ENCODE results near the gene PIH1D2. TPM values are rescaled to one million over a fixed set of nuclear protein-coding genes. Genes with fewer than 3 reads are reported as not detected.
A peak's percentile ranks its signal among the peaks of the same experiment; 100 is the strongest.

Gene PIH1D2
- total RNA-seq, 1 experiment from 2014 or later, result 1.6 TPM

DNA sequence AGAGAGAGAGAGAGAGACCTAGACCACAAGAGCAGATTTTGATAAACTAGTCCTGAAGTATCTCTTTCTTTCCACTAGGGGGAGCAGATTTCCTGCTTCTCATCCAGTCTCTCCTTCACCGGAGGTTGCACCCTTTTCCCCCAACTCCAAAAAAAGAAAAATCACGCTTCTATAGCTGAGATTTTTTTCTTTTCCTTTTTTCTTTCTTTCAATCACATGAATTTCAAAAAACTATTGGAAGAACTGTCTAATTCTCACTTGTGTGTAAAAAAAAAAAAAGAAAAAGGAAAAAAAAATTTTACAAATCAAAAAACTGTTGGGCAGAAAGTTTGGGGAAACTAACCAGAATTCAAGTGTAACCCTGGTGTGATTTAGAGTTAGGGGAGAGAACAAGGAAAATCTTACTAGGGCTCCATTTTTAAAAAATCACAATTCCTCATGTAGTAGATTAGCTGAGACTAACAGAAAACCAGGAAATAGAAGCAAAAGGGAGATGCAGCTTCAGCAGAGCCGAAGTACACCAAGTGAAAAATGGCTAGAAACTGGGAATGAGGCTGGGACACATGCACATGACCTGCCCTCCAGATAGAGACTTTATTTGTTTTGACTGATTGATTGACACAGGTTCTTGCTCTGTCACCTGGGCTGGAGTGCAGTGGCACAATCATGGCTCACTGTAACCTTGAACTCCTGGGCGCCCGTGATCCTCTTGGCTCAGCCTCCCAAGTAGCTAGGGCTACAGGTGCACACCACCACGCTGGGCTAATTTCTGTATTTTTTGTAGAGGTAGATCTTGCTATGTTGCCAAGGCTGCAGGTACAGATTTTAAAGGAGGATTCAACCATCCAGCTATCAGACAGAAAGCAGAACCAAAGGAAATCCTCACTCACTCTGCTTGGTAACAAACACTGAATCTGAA, 40.0 kb upstream of the PIH1D2 start:
- H3K27ac ChIP-seq (ENCODE audit: low read depth, low read length), result no peak overlapping the region; the same call in 1 of the 2 replicates
- BruUV-seq (replicated peaks), result no TSS peak
- no peaks in the 10 kb centered on the region for H4K20me1 ChIP-seq (ENCODE audit: insufficient read depth)
- ChIA-PET RAD21 (ENCODE audit: low non-redundant PET in 1 of 2, low total read pairs in 2 of 2, uncharacterized antibody in 2 of 2, unreplicated experiment in 2 of 2) (interaction anchor here (0.7 to 2.5 kb wide), 2 partner anchors 62 to 182 kb away, joined by 5 to 11 read pairs; partner anchors contain the start of gene BCO2 (in 1 of the 2)), CTCF (interaction anchor here (0.6 to 3.7 kb wide), 13 partner anchors 8 to 237 kb away, joined by 3 to 20 read pairs (median 6); partner anchors contain the start of genes BCO2, SDHD and TIMM8B), POLR2A (no interaction called here)
- H3K4me1 ChIP-seq (ENCODE audit: control insufficient read depth in 1 of 2, insufficient read depth in 2 of 2, low read length in 2 of 2), result peaks cover 21 to 33% of the 10 kb centered on the region in 2 experiments
- H2AFZ ChIP-seq (ENCODE audit: low read depth, low read length, poor library complexity, severe bottlenecking), result peak overlapping the region; percentile 46
- H3K9me2 ChIP-seq (ENCODE audit: insufficient read depth), result no peaks in the 10 kb centered on the region
- peak; percentile 49 for DNase-seq (ENCODE audit: low read depth, low spot score)
- intact Hi-C loops (cut with micrococcal nuclease), result loop anchor here (1.0 kb wide), 2 partner anchors 62 to 167 kb away; partner anchors contain the start of gene BCO2
- peak overlapping the region; percentile 36; the same call in 1 of the 2 replicates for H3K4me2 ChIP-seq (ENCODE audit: low read length)
- H3K9ac ChIP-seq (ENCODE audit: low read length), result no peak overlapping the region
- H3K79me2 ChIP-seq (ENCODE audit: insufficient read depth, low read length), result no peaks in the 10 kb centered on the region
- H3K27me3 ChIP-seq (ENCODE audit: insufficient read depth, low read length), result no peaks in the 10 kb centered on the region
- no peaks in the 10 kb centered on the region for H3K36me3 ChIP-seq (ENCODE audit: control insufficient read depth in 1 of 2, insufficient read depth in 2 of 2, low read length in 2 of 2)
- ATAC-seq, result peak; percentile 81
- no peaks in the 10 kb centered on the region for H3K9me3 ChIP-seq (ENCODE audit: control insufficient read depth in 1 of 2, insufficient read depth in 1 of 2, low read depth in 1 of 2, low read length in 2 of 2)
- no peak overlapping the region for H3K4me3 ChIP-seq (replicated peaks in 1 of 2; ENCODE audit: low read depth in 1 of 2, low read length in 2 of 2)
- TF ChIP-seq EGR1 (IDR thresholded peaks at IDR 0.05; ENCODE audit: low read depth) (no peak), SP1 (IDR thresholded peaks at IDR 0.05; ENCODE audit: low read depth) (no peak), RAD21 (IDR thresholded peaks at IDR 0.05; ENCODE audit: low read depth) (peak; percentile 84), POLR2AphosphoS5 (IDR thresholded peaks at IDR 0.05; ENCODE audit: low read depth, low read length) (no peak), FOSL1 (IDR thresholded peaks at IDR 0.05; ENCODE audit: low read depth) (no peak), ELF1 (IDR thresholded peaks at IDR 0.05; ENCODE audit: borderline replicate concordance, low read depth) (no peak), SRF (IDR thresholded peaks at IDR 0.05; ENCODE audit: low read depth) (no peak), CEBPB (IDR thresholded peaks at IDR 0.05; ENCODE audit: low read depth) (no peak), POLR2A (IDR thresholded peaks at IDR 0.05; ENCODE audit: borderline replicate concordance, extremely low read depth, insufficient read depth, insufficient read length) (no peak), YY1 (IDR thresholded peaks at IDR 0.05; ENCODE audit: extremely low read depth, insufficient replicate concordance, low read depth, low read length) (no peak), CTCF (IDR thresholded peaks at IDR 0.05 in 2 of 3, conservative IDR thresholded peaks at IDR 0.05 in 1 of 3; ENCODE audit: borderline replicate concordance in 1 of 3, insufficient read depth in 1 of 3, low read depth in 2 of 3, low read length in 2 of 3) (peak; percentile 49 to 63 (median 63); a peak in 5 of 6 replicates), ZFX (IDR thresholded peaks at IDR 0.05) (no peak), SIN3A (IDR thresholded peaks at IDR 0.05; ENCODE audit: low read depth) (no peak), CBX3 (IDR thresholded peaks at IDR 0.05; ENCODE audit: low read depth) (0 out of 2 replicates have a peak, but pooled peaks have one; percentile 19), EZH2 (IDR thresholded peaks at IDR 0.05) (no peak), ZNF274 (IDR thresholded peaks at IDR 0.05; ENCODE audit: low read depth, low read length) (no peak), EZH2phosphoT487 (IDR thresholded peaks at IDR 0.05; ENCODE audit: borderline replicate concordance) (no peak), ATF3 (IDR thresholded peaks at IDR 0.05) (no peak), TCF7L2 (IDR thresholded peaks at IDR 0.05; ENCODE audit: borderline replicate concordance, extremely low read depth, insufficient read depth, insufficient read length) (no peak), MAX (IDR thresholded peaks at IDR 0.05) (no peak), JUND (IDR thresholded peaks at IDR 0.05) (no peak)
- TF ChIP-seq, protein P1, sequence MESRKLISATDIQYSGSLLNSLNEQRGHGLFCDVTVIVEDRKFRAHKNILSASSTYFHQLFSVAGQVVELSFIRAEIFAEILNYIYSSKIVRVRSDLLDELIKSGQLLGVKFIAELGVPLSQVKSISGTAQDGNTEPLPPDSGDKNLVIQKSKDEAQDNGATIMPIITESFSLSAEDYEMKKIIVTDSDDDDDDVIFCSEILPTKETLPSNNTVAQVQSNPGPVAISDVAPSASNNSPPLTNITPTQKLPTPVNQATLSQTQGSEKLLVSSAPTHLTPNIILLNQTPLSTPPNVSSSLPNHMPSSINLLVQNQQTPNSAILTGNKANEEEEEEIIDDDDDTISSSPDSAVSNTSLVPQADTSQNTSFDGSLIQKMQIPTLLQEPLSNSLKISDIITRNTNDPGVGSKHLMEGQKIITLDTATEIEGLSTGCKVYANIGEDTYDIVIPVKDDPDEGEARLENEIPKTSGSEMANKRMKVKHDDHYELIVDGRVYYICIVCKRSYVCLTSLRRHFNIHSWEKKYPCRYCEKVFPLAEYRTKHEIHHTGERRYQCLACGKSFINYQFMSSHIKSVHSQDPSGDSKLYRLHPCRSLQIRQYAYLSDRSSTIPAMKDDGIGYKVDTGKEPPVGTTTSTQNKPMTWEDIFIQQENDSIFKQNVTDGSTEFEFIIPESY (IDR thresholded peaks at IDR 0.05; ENCODE audit: extremely low read depth, insufficient replicate concordance, low read length), result no peak
